ENCODE measurements around the gene PIK3R1. TPM values are rescaled to one million over a fixed set of nuclear protein-coding genes. Genes with fewer than 3 reads are reported as not detected.

Gene PIK3R1
- total RNA-seq, 1 experiment from 2014 or later = 60.0 TPM

DNA sequence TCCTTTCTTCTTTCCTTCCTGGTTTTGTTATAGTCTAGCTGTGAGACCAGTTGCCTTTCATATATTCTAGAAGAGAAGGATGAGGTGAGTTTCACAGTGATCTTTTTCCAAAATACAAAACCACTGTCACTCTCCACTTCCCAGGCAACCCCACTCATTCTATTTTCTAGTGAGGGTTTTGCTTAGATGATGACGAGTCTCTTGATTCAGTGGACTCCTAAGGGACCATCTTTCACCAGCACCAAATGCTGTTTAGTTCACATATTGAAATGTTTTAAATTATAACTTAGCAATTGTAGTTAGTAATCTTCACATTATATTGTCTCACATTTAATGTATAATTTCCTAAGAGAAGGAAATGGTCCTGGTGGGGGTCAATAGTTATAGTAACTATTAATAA is 25.2 kb downstream of the PIK3R1 start:
- in situ Hi-C loops (cut with HindIII; ENCODE audit: low pct_unique_long_range_greater_than_20kb, low sequenced_read_pairs) = no loop called here
- DNase-seq (ENCODE audit: low read depth, low spot score) = no peak

DNA sequence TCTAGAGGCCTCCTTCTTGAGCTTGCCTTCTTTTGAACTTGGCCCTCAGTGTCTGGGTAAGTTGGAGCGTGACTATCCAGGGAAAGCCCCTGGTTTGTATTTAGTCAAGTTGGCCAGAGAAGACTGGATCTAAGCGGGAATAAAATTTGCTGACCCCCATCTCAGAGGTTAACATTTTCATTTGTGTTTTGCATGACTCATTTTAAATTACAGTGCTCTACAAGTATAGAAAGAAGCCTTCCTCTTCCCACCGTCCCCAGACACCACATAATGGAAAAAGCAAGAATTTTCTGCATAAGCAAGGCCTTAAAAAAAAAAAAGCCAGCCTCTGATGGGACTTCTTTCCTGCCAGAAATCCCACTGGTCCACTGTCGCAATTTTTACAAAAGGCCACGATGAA is 27.2 kb downstream of the PIK3R1 start:
- DNase-seq (ENCODE audit: low read depth, low spot score) = no peak
- in situ Hi-C loops (cut with HindIII; ENCODE audit: low pct_unique_long_range_greater_than_20kb, low sequenced_read_pairs) = no loop called here

DNA sequence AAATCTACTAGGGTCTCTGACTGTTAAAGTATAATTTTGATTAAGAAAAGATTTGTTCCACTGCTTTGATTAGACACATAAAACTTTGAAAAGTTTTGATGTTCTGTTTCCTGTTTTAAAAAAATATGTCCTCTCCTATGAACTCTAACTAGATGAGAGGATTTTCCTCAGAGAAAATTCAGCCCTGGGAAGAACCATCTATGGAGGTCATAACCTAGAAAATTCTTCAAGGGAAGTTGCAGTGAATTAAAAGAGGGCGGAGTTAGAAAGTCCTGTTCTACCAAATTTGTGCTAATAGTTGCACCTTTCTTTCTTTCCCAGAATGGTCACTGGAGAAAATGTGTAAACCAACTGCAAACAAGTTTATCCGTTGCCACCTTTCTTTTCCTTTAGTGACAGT is 27.7 kb downstream of the PIK3R1 start:
- DNase-seq (ENCODE audit: low read depth, low spot score) = no peak
- in situ Hi-C loops (cut with HindIII; ENCODE audit: low pct_unique_long_range_greater_than_20kb, low sequenced_read_pairs) = no loop called here

DNA sequence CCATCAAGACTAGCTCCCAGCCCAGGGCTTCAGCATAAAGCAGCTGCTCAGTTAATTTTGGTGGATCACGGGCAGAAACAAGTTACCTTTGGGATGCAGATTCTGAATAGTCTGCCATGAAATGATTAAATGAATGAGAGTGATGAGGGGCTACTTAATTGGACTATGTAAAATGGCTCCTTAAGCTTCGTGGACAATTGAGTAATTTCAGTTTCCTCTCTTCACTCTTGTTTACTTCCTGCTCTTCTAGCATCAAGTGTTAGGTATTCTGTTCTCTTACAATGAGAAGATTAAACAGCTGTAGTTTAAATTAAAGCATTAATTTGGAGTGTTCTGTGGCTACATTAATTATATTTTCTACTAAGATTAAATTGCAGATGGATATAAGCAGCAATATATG is 28.1 kb downstream of the PIK3R1 start:
- in situ Hi-C loops (cut with HindIII; ENCODE audit: low pct_unique_long_range_greater_than_20kb, low sequenced_read_pairs) = no loop called here
- no peak for DNase-seq (ENCODE audit: low read depth, low spot score)

DNA sequence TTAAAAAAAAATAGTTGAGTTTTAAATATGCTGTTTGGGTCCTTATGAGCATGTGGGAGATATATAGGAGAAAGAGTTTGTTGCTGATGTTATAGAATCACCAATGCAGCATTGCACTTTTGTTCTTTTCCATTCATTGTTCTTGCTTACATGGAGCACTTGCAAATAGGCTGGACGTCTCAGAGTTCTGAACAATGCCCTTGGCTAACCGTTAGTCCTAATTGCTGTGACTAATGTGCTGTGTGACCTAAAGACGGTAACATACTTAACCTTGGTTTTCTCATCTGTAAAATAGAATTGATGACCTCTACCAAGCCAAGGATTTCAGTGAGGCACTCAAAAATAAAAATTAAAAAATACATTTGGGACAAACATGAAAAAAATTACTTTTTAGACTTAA is 29.8 kb downstream of the PIK3R1 start:
- DNase-seq (ENCODE audit: low read depth, low spot score) = peak; percentile 50
- in situ Hi-C loops (cut with HindIII; ENCODE audit: low pct_unique_long_range_greater_than_20kb, low sequenced_read_pairs) = no loop called here

DNA sequence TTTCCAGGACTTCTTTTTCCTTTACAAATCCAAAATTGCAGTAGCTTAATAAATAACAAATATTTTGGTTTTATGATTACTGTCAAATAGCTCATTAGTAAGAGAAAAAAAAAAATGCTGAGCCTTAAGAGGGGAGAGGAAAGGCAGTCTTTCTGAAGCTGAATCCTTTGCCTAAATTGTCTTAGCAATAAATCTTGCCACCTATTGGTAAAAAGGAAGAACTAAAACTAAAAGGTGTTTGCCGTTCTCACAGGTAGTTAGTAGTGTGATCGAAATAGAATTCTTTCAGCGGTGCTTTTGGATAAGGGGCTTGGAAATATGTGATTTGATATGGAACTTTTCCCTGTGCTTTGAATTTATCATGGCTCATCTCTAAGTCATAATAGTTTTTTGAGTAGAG is 31.2 kb downstream of the PIK3R1 start:
- in situ Hi-C loops (cut with HindIII; ENCODE audit: low pct_unique_long_range_greater_than_20kb, low sequenced_read_pairs) = no loop called here
- no peak for DNase-seq (ENCODE audit: low read depth, low spot score)

DNA sequence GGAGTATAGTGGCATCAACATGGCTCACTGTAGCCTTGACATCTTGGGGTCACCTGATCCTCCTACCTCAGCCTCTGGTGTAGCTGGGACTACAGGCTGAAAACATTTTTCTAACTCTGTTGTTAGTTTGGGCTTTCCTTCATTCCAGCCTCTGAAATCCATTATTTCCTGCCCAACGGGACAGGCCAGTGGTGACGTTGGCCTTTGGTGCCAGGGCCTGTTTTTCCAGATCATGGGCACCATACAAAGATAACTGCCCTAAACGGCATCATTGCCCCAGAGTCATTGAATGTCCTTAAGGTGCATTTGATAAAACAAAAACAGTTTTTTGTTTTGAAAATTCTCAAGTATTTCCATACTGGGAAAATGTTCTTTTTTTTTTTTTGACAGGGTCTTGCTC is 32.1 kb downstream of the PIK3R1 start:
- in situ Hi-C loops (cut with HindIII; ENCODE audit: low pct_unique_long_range_greater_than_20kb, low sequenced_read_pairs) = no loop called here
- DNase-seq (ENCODE audit: low read depth, low spot score) = no peak

DNA sequence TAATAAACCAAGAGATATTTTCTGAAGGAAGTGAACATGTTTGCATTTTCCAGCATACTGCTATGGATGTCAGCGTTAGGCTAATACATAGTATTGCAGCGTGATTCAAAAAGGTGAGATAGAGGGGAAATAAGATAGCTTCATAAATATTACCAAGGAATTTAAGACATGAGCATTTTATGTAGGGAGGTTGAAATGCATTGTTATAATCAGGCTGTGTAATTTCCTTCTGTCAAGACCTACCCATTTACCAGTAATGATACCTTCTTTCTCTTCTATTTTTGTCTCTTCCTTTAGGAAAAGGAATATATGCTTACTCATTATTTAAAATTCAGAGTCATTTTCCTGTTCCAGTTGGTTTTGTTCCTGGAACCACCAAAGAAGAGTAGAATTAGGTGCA is 33.3 kb downstream of the PIK3R1 start:
- no peak for DNase-seq (ENCODE audit: low read depth, low spot score)
- in situ Hi-C loops (cut with HindIII; ENCODE audit: low pct_unique_long_range_greater_than_20kb, low sequenced_read_pairs) = no loop called here

DNA sequence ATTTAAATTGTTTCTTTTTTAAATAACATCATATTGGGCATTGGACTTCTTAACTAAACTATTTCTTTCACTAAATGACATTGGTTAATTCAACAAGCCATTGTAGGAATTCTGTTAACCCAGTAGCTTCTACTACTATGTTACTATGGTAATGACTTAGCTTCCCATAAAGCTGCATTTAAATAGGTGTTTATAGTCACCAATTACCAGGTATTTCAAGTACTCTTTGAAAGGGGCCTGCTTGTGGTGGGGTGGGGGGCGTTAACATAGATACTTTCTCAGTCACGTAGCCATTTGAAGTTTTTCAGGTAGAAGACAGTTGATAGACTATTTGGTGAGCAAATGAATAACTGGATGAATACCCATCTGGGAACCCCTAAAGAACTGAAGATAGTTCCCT is 34.0 kb downstream of the PIK3R1 start:
- in situ Hi-C loops (cut with HindIII; ENCODE audit: low pct_unique_long_range_greater_than_20kb, low sequenced_read_pairs) = no loop called here
- DNase-seq (ENCODE audit: low read depth, low spot score) = no peak

DNA sequence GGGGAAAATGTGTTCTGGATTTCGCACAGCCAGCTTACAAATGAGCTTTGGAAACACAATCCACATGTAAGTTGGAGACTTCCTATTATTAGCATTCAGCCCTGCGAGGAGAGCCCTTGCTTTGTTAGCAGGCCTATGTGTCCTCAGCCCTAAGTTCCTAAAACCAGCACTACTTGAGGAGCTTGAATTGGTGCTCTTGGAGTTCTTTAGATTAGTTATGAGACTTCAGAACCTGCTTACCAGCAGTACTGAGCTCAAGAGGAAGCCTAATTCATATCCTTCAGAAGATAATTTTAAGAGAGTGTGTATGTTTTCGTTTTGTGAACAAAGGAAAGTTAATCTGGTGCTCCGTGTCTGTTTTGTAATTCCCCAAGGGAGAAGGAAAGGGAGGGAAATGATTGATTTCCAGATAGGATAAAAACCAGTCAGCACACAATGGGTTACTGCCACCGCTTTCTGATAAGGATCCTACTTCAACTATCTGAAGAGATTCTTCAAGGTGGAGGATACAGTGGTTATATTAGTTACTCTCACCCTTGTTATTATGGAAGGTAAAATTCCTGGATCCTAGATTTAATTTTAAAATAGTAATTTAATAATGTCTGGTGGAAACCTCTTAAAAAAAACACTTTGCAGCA is 35.2 kb downstream of the PIK3R1 start:
- in situ Hi-C loops (cut with HindIII; ENCODE audit: low pct_unique_long_range_greater_than_20kb, low sequenced_read_pairs) = no loop called here
- no peak for DNase-seq (ENCODE audit: low read depth, low spot score)

DNA sequence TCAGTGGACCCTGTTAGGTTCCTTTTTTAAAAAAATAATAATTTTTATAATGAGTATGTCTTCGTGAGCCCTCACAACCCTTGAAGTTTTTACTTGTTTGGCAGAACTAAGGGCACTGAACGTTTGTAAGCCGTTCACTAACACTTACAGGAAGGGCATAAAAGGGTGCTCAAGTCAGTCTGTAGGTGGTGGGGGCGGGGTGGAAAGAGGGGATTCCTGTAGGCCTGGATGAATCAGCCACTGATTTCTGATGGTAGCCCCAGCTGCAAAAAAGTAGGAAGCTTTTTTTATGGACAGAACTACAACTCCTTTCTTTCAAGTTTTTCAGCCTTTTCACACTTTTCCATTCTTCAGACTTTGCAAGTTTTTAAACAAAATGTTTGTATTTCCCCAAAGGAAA is 35.8 kb downstream of the PIK3R1 start:
- no peak for DNase-seq (ENCODE audit: low read depth, low spot score)
- in situ Hi-C loops (cut with HindIII; ENCODE audit: low pct_unique_long_range_greater_than_20kb, low sequenced_read_pairs) = no loop called here

DNA sequence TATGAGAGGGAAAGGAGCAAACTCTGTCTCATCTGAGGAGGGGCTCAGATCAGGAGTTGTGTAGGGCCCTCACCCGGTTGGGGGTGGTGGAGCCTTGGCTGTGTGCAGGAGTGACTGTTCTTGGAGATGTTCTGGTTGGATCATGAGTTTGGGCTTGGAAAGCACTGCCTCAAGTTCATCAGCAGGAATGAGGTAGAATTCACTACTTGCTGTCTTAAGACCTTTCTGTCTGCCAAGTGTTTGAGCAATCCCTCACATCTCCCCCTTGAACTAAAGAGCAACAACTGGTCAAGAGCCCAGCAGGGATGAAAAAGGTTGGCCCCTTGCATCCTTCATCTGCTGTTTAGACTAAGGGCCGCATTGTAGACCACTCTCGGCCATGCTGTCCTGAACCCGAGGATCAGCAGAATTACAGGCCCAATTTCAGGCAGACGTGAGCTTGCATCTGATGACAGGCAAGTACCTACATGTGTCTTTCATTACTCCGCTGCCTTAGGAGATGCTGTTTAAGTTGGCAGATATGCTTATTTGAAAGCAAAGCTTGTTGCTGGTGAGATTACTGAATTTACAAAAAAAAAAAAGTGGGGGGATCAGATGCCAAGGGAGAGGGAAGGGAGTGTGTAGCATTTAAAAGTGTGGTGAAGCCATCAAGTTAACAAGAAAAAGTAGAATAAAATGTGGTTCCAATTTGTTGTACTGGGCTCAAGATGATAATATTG is 36.4 kb downstream of the PIK3R1 start:
- in situ Hi-C loops (cut with HindIII; ENCODE audit: low pct_unique_long_range_greater_than_20kb, low sequenced_read_pairs) = no loop called here
- DNase-seq (ENCODE audit: low read depth, low spot score) = peak; percentile 44

DNA sequence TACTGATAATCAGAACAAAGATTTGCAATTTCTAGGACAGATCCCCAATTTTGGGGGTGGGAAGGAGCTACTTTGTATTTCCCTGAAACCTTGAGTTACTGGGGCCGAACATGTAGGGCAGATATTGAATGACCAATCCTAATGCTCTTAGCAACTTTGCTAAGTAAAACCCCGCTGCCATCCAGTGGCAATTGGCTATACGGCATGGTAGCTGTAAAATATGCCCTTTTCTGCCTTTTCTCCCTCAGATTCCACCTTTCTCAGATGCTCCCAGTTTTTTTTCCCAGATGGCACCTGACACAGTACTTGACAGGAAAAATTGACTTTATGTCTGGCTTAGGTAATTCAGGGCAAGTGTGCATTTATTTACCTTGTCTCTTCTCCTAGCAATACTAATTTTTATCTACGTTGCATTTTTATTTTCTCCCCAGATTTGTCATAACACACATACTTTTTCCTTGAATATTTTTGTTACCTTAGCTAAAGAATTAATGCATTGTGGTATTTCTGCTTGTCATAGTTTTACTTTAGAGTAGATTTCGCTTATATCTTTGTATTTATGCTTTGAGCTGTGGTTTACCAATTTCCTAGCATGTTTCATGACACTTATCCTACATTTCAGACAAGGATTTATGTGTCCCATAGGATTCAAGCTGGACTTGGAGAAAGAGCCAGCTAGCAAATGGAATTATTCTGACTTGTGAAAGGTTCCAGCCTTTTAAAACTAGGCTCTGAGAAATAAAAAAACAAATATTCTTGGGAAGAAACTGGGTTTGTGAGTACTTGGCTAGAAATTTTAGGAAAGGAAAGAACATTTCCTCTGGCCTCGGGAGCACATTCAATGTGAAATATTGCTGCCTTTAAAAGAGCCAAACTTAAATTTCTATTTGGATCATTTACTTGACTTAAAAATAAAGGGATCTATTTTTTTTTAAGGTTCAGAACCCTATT is 37.4 kb downstream of the PIK3R1 start:
- in situ Hi-C loops (cut with HindIII; ENCODE audit: low pct_unique_long_range_greater_than_20kb, low sequenced_read_pairs) = no loop called here
- DNase-seq (ENCODE audit: low read depth, low spot score) = peak; percentile 86

DNA sequence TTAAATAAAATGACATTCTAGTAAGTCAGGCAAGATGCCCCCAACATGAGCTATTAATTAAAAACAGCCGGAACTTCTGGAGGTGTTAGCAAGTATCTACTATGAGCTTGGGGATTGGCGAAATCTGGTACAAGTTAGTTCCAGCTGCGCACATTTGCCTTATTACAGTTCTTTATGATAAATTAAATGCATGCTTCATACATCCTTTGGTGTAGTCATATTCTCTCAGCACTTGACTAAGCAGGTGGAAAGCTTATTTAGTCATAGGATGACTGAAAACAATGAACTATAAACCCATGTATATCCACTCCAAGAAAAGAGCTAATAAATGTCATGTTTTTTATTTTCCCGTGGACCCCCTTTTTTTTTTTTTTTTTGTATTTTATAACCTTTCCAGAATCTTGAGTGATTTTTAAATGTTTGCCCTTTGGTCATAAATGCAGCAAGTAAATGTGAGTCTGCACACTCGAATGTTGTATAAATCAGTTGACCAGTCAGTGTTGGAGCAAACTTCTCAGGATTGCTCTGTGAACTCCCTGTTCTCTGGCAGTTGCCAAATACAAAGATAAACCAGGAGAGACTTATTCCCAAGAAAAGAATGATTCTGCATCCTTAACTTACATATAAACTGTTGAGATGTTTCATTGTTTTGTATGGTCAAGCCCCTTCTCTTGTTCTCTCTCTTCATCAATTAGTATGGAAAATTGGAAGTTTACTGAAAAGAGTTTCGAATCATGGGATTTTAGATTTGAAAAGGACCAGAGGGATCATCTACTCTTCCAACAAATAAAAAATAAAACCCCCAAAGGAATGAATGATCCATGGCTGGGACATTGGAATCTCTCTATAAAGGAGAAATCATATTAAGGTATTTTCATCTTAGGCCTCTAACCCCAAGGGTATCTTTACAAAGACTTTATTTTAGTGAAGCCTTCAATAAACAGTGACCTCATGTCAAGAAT is 38.3 kb downstream of the PIK3R1 start:
- in situ Hi-C loops (cut with HindIII; ENCODE audit: low pct_unique_long_range_greater_than_20kb, low sequenced_read_pairs) = no loop called here
- no peak for DNase-seq (ENCODE audit: low read depth, low spot score)

DNA sequence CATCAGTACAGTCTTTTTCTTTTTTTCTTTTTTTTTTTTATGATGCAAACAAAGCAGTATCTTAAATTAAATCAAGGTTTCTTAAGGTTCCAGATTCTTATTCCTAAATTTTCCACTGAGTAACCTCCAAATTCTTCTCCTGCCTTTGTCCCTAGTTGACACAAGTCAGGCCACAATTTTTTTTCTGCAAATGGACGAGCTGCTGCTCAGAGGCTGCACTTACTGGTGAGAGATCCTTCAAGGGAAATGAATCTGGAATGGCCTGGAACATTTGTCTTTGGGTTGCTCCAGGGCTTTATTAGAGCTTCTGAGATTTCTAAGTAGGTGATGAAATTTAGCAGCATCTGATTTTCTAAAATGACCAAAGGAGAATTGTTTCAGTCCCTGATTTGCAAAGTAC is 39.3 kb downstream of the PIK3R1 start:
- DNase-seq (ENCODE audit: low read depth, low spot score) = no peak
- in situ Hi-C loops (cut with HindIII; ENCODE audit: low pct_unique_long_range_greater_than_20kb, low sequenced_read_pairs) = no loop called here

DNA sequence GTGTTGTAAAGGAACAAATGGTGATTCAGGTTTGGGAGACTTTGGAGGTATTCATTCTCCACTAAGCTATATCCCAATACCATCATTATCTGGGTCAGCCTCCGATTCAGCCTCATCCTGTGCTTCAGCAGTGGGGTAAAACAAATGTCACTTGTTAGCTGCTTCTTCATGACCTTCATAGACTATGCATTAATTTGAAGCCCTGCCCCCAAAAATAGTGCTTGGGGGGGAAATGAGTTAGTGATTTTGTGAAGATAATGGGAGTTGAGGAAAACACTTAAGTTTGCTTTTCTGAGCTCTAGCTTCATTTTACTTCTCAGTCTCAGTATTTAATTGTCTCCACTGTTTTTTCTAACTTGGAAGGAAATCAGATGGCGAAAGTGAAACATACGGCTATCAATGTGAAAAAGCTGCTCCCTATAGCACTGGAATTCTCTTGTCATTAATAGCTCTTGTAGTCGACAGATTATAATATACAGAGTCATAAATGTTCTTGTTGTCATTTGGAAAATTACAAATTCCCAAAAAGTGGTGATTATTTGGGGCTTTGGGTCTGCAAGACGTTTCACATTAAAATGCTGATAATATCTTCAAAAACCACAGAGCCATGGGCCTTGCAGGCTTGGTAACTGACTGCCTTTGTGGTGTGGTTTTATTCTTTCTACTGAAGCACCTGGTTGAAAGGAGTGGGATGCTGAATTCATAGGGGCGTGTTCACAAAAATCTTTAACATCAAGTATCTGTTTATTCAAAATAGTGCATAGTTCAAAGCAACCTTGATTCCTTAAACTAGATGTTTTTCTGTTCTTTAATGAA is 40.0 kb downstream of the PIK3R1 start:
- in situ Hi-C loops (cut with HindIII; ENCODE audit: low pct_unique_long_range_greater_than_20kb, low sequenced_read_pairs) = no loop called here
- DNase-seq (ENCODE audit: low read depth, low spot score) = peak; percentile 91

DNA sequence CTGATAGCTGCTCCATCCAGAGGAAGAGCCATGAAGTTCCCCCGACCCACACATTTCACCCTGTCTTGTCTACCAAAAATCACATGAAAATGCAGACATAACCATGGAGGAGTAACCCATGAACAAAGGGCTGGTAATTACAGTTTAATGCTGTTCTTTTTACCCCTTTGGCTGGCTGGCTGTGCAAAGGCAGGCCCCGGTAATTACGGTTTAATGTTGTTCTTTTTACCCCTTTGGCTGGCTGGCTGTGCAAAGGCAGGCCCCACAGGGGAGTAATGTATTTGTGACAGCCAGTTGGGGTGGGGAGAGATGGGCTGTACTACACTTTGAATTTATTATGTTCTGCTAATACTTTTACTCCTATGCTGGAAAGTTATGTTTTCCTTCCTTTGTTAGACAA is 41.7 kb downstream of the PIK3R1 start:
- no peak for DNase-seq (ENCODE audit: low read depth, low spot score)
- in situ Hi-C loops (cut with HindIII; ENCODE audit: low pct_unique_long_range_greater_than_20kb, low sequenced_read_pairs) = no loop called here
